HepG2 (cell line): ENCODE data around the gene DDX39B. TPM values are rescaled to one million over a fixed set of nuclear protein-coding genes. Genes with fewer than 3 reads are reported as not detected.

ENCODE experiments used
- ATAC-seq: fragments of 200-7000 bp; cut with Tn5 transposase; 3 replicates; pipeline ENCODE4 v1.9.1; 2020; ENCODE audit warnings: mild to moderate bottlenecking, moderate library complexity
- BruUV-seq: library from RNA; stranded (reverse); fragments of 400-500 nt; replicated peaks from 2 replicates; lab custom pipeline; 2021; lab: Mats Ljungman, UMichigan
- CTCF ChIA-PET: fragments of 300-600 bp; formaldehyde crosslinking; extraction: SDS; loops from one replicate; lab custom pipeline; 2021; ENCODE audit warnings: low total read pairs, inconsistent platforms, low intra/inter-chr PET ratio; lab: Yijun Ruan, JAX
- POLR2A ChIA-PET: fragments of 350-600 bp; sonication (Branson Sonifier 250); formaldehyde crosslinking; loops from one replicate; lab custom pipeline; 2020; ENCODE audit warnings: antibody characterized with exemption, inconsistent platforms; lab: Yijun Ruan, JAX
- DNase-seq: peaks from one replicate; pipeline ENCODE4 v3.0.0-alpha.2; 2015; ENCODE audit warnings: low spot score
- FAIRE-seq: peaks from 3 replicates; lab custom pipeline; 2011; peaks lifted over from hg19 to GRCh38; lab: Jason Lieb, UNC
- H2AFZ ChIP-seq: one replicate; pipeline ENCODE4 v1.6.1; 2011; ENCODE audit warnings: low read length, inconsistent platforms
- H3K27ac ChIP-seq: fragments of 300-600 bp; 3 replicates; pipeline ENCODE4 v1.8.0; 2011; ENCODE audit warnings: mixed run types, mild to moderate bottlenecking, mixed read lengths, low read length, inconsistent platforms; ENCODE audit not compliant: insufficient read depth; ENCODE audit errors: extremely low read length
- H3K27me3 ChIP-seq, 2 experiments: fragments of 200-600 bp in 1 of 2; 2 replicates in 1 of 2; 3 replicates in 1 of 2; pipeline versions ENCODE4 v1.6.0 to v1.8.0; 2011; ENCODE audit warnings: low read length in 2 of 2, mild to moderate bottlenecking in 2 of 2, moderate library complexity in 2 of 2, inconsistent platforms in 1 of 2; ENCODE audit not compliant: insufficient read depth in 2 of 2, control insufficient read depth in 1 of 2
- H3K36me3 ChIP-seq, 2 experiments: fragments of 200-600 bp in 1 of 2; replicated peaks in 1 of 2; 2 replicates in 1 of 2; 3 replicates in 1 of 2; pipeline versions ENCODE4 v1.5.1 to v1.8.0; 2011; ENCODE audit warnings: low read length in 2 of 2, inconsistent platforms in 1 of 2; ENCODE audit not compliant: insufficient read depth in 2 of 2, control insufficient read depth in 1 of 2
- H3K4me1 ChIP-seq: 2 replicates; pipeline ENCODE4 v1.5.1; 2012; ENCODE audit warnings: low read length, inconsistent platforms; ENCODE audit not compliant: insufficient read depth
- H3K4me2 ChIP-seq: 2 replicates; pipeline ENCODE4 v1.6.0; 2011; ENCODE audit warnings: low read depth, low read length, inconsistent platforms
- H3K4me3 ChIP-seq, 3 experiments: fragments of 200-600 bp in 1 of 3; sonication (generic), shearing (Covaris generic) in 1 of 3; replicated peaks in 1 of 3; 2 replicates each; pipeline ENCODE4 v1.5.1; 2011 to 2016; ENCODE audit warnings: low read length in 3 of 3, inconsistent platforms in 2 of 3, low read depth in 2 of 3, mild to moderate bottlenecking in 2 of 3, control low read depth in 1 of 3, mixed read lengths in 1 of 3; ENCODE audit not compliant: insufficient read depth in 1 of 3
- H3K79me2 ChIP-seq: one replicate; pipeline ENCODE4 v1.6.1; 2011; ENCODE audit warnings: low read length, inconsistent platforms; ENCODE audit not compliant: insufficient read depth
- H3K9ac ChIP-seq: 2 replicates; pipeline ENCODE4 v1.6.0; 2011; ENCODE audit warnings: mild to moderate bottlenecking, low read depth, low read length, inconsistent platforms; ENCODE audit not compliant: insufficient read depth
- H3K9me3 ChIP-seq: 2 replicates; pipeline ENCODE4 v1.5.1; 2012; ENCODE audit warnings: mild to moderate bottlenecking, low read length
- H4K20me1 ChIP-seq: 2 replicates; pipeline ENCODE4 v1.6.0; 2011; ENCODE audit warnings: inconsistent platforms, mild to moderate bottlenecking, low read length, moderate library complexity; ENCODE audit not compliant: insufficient read depth
- JUND ChIP-seq: sonication (generic); formaldehyde crosslinking; IDR thresholded peaks from 2 replicates; pipeline ENCODE4 v1.8.0; 2022; ENCODE audit warnings: mild to moderate bottlenecking, missing genetic modification reagents
- NR0B2 ChIP-seq: sonication (generic); formaldehyde crosslinking; IDR thresholded peaks from 2 replicates; pipeline ENCODE4 v1.4.0; 2020; ENCODE audit warnings: mild to moderate bottlenecking, missing genetic modification reagents
- PHF20 ChIP-seq: sonication (generic); formaldehyde crosslinking; IDR thresholded peaks from 2 replicates; pipeline ENCODE4 v1.5.0; 2020; ENCODE audit warnings: mild to moderate bottlenecking, missing genetic modification reagents
- POLR2A ChIP-seq, 2 experiments: IDR thresholded peaks; 2 replicates each; pipeline ENCODE4 v1.6.1; 2011; ENCODE audit warnings: low read depth in 2 of 2, low read length in 2 of 2, mild to moderate bottlenecking in 1 of 2, moderate library complexity in 1 of 2; ENCODE audit not compliant: insufficient read depth in 1 of 2
- POLR2AphosphoS2 ChIP-seq: IDR thresholded peaks from 2 replicates; pipeline ENCODE4 v1.6.1; 2011; ENCODE audit warnings: low read depth, low read length, improper control_type of control experiment
- POLR2AphosphoS5 ChIP-seq: IDR thresholded peaks from 2 replicates; pipeline ENCODE4 v1.6.1; 2012; ENCODE audit warnings: low read depth, low read length
- RBFOX2 ChIP-seq: fragments of 200-400 bp; formaldehyde crosslinking; IDR thresholded peaks from 2 replicates; pipeline ENCODE4 v1.6.1; 2017; ENCODE audit warnings: low read depth, mild to moderate bottlenecking, low read length
- RBM22 ChIP-seq: fragments of 200-400 bp; formaldehyde crosslinking; optimal IDR thresholded peaks from 2 replicates; pipeline ENCODE3; 2017; ENCODE audit warnings: mild to moderate bottlenecking, low read length, moderate library complexity
- SIN3A ChIP-seq: IDR thresholded peaks from 2 replicates; pipeline ENCODE4 v1.6.1; 2011; ENCODE audit warnings: low read depth, mild to moderate bottlenecking, control low read depth, low read length, borderline replicate concordance
- SSRP1 ChIP-seq: IDR thresholded peaks from 2 replicates; pipeline ENCODE4 v1.6.1; 2016; ENCODE audit warnings: control low read depth
- TOPORS ChIP-seq: sonication (generic); formaldehyde crosslinking; IDR thresholded peaks from 2 replicates; pipeline ENCODE4 v1.8.0; 2023; ENCODE audit warnings: mild to moderate bottlenecking, missing genetic modification reagents
- WGBS: methylation state at CpG from one replicate; pipeline ENCODE4 v1.1.6; 2017; ENCODE audit warnings: low lambda C conversion rate; 5-methylcytosine and 5-hydroxymethylcytosine counted together
- in situ Hi-C: cut with HindIII; loops from 2 replicates; pipeline ENCODE4 v1.10.0; 2017; ENCODE audit warnings: low pct_unique_long_range_greater_than_20kb; ENCODE audit not compliant: extremely low pct_ligation_motif_present
- intact Hi-C: fragments of 100-400 bp; cut with micrococcal nuclease; formaldehyde crosslinking; loops from one replicate; pipeline ENCODE4 v1.10.0; 2022; ENCODE audit not compliant: unreplicated experiment
- polyA plus RNA-seq, 8 experiments: library from polyadenylated mRNA; depleted of rRNA in 3 of 8; stranded (reverse) in 7 of 8; unstranded in 1 of 8; fragments of >200 nt; fragmentation: Illumina TruSeq in 4 of 8; extraction: Trizol in 4 of 8; gene quantifications; 2 replicates each; pipeline versions ENCODE4 v1.2.1 to v1.2.3, GENCODE V29; 2011 to 2016; ENCODE audit warnings: low read depth in 4 of 8, missing spikeins in 1 of 8, mixed read lengths in 1 of 8; ENCODE audit not compliant: insufficient read depth in 1 of 8
- total RNA-seq, 5 experiments: library from RNA; depleted of rRNA; stranded (reverse); fragments of >200 nt; fragmentation: Illumina TruSeq; extraction: Trizol; gene quantifications; 2 replicates each; pipeline ENCODE4 v1.2.3, GENCODE V29; 2016; ENCODE audit warnings: low read depth in 1 of 5

DDX39B gene
- total and polyA plus RNA-seq, 2 of the 13 experiments (the other 11 are each of a cell fraction or from before 2014, with no cell fraction given), result 570 to 678 TPM

- H3K4me2 ChIP-seq, result no peak overlapping the region
- H3K4me1 ChIP-seq, result peaks cover 80% of the 10 kb centered on the region
- BruUV-seq, result no TSS peak
- H3K27ac ChIP-seq, result no peak overlapping the region
- WGBS, result 96% methylated on average over 7 of the region's 7 CpGs
- H2AFZ ChIP-seq, result no peak overlapping the region
- H3K9me3 ChIP-seq, result no peaks in the 10 kb centered on the region
- H3K4me3 ChIP-seq, result no peak overlapping the region
- H3K79me2 ChIP-seq, result peaks cover 9% of the 10 kb centered on the region
- H4K20me1 ChIP-seq, result peaks cover 48% of the 10 kb centered on the region
- POLR2A ChIA-PET, result interaction anchor here (8.3 kb wide), 1 partner anchor 10 kb away, joined by 123 read pairs; the partner anchor contains the start of gene DDX39B
- in situ Hi-C loops (no loop called here), intact Hi-C loops (no loop called here)
- no peak for FAIRE-seq
- H3K36me3 ChIP-seq, result peaks cover 36 to 64% of the 10 kb centered on the region in 2 experiments
- no peaks in the 10 kb centered on the region for H3K27me3 ChIP-seq
- no peak overlapping the region for H3K9ac ChIP-seq
- TF ChIP-seq POLR2A (IDR thresholded peaks at IDR 0.05; ENCODE audit: insufficient read depth in 1 of 2, low read depth in 2 of 2, low read length in 2 of 2), result peak in 1 of 2 experiments; percentile 16; a peak in 1 of 4 replicates
- no peak for TF ChIP-seq NR0B2 (CRISPR knock-in tag)
- TF ChIP-seq JUND, result no peak
- TF ChIP-seq RBM22, result peak; percentile 66
- no peak for TF ChIP-seq SIN3A
- peak; percentile 41 for TF ChIP-seq RBFOX2
- CTCF ChIA-PET, result no interaction called here
- no peak for DNase-seq
- no peak for ATAC-seq
Observed at GRCh38 chr6:31531162-31531561, 10.6 kb downstream of the DDX39B start.

GRCh38 chr6:31530659-31531058 is 11.1 kb downstream of the DDX39B start:
- BruUV-seq, result no TSS peak
- POLR2A ChIA-PET, result interaction anchor here (8.3 kb wide), 1 partner anchor 11 kb away, joined by 123 read pairs; the partner anchor contains the start of gene DDX39B
- peaks cover 5% of the 10 kb centered on the region for H3K79me2 ChIP-seq

More at GRCh38 chr6:31530659-31531058, 11.1 kb downstream of the DDX39B start:
- CTCF ChIA-PET, result no interaction called here
- peaks cover 33 to 59% of the 10 kb centered on the region in 2 experiments for H3K36me3 ChIP-seq
- FAIRE-seq (no peak), ATAC-seq (no peak), DNase-seq (no peak)
- H3K4me1 ChIP-seq, result peaks cover 80% of the 10 kb centered on the region
- no peaks in the 10 kb centered on the region for H3K9me3 ChIP-seq
- H3K9ac ChIP-seq, result no peak overlapping the region
- in situ Hi-C loops (no loop called here), intact Hi-C loops (no loop called here)
- 97% methylated on average over 5 of the region's 6 CpGs for WGBS
- H4K20me1 ChIP-seq, result peaks cover 42% of the 10 kb centered on the region
- no peak overlapping the region for H3K27ac ChIP-seq
- H3K27me3 ChIP-seq, result no peaks in the 10 kb centered on the region
- no peak overlapping the region for H3K4me3 ChIP-seq
- no peak overlapping the region for H2AFZ ChIP-seq
- TF ChIP-seq PHF20 (CRISPR knock-in tag), result no peak
- 0 out of 2 replicates have a peak, but pooled peaks have one; percentile 51 for TF ChIP-seq POLR2AphosphoS2
- TF ChIP-seq POLR2AphosphoS5, result peak; percentile 38; the same call in 1 of the 2 replicates
- TF ChIP-seq TOPORS (CRISPR knock-in tag), result no peak
- peak in 1 of 2 experiments; percentile 10; a peak in 1 of 4 replicates for TF ChIP-seq POLR2A (IDR thresholded peaks at IDR 0.05; ENCODE audit: insufficient read depth in 1 of 2, low read depth in 2 of 2, low read length in 2 of 2)
- TF ChIP-seq SSRP1 (CRISPR knock-in tag), result 0 out of 2 replicates have a peak, but pooled peaks have one; percentile 33
- no peak overlapping the region for H3K4me2 ChIP-seq
